HL-60 (cell line): ENCODE results near the gene RPL36.

ENCODE experiments used
- CTCF ChIP-seq: IDR thresholded peaks from one replicate; pipeline ENCODE4 v1.5.1; 2011; ENCODE audit warnings: low read length, control low read depth, inconsistent platforms; ENCODE audit not compliant: insufficient read depth
- GABPA ChIP-seq: IDR thresholded peaks from 2 replicates; pipeline ENCODE4 v1.6.1; 2012; ENCODE audit warnings: low read depth
- POLR2AphosphoS5 ChIP-seq: IDR thresholded peaks from 2 replicates; pipeline ENCODE4 v1.6.1; 2012; ENCODE audit warnings: low read depth
- REST ChIP-seq: IDR thresholded peaks from 2 replicates; pipeline ENCODE4 v1.6.1; 2012; ENCODE audit warnings: low read depth; ENCODE audit not compliant: insufficient replicate concordance

- TF ChIP-seq CTCF (no peak), REST (no peak), POLR2AphosphoS5 (no peak), GABPA (no peak)
These were observed 29.3 kb downstream of the RPL36 start for GRCh38 chr19:5719274-5719960.
